NCI-H526 (cell line): ENCODE data around the gene EXOC4.
A peak's percentile ranks its signal among the peaks of the same experiment; 100 is the strongest.

Source experiments
- DNase-seq, 2 experiments: peaks; one replicate each; lab custom pipeline; 2025; lab: John Stamatoyannopoulos, UW

EXOC4 gene

DNA sequence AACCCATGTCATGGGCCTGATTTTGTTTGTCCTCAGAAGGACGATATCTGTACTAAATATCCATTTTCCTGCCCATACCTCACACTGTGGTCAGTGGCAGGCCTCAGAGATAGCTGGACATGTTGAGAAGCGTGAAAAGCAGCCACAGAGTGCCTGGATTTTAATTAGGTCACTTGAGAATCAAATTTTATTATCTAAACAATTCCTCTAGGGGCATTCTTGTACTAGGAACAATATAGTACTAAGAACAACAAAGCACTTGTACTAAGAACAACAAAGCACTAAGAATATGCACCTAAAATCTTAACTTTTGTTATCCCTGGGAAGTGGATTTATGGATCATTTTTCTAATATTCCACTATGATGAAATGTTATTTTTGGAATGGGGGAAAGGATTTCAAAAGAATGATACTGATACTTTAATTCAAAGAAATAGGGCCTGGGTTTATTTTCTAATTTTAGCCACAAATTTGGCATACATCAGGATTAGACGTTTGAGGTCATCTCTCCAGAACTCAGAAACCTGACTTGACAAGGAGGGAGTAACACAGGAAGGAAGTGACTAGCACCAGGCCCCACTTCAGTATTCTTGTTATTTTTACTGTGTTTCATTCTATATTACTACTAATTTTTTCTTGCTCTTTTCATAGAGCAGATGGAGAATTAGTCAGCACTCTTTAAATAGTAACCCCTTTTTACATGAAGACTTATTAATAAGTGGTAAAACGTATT lies 112.2 kb downstream of the EXOC4 start:
- peak in 1 of 2 experiments; percentile 4 for DNase-seq

DNA sequence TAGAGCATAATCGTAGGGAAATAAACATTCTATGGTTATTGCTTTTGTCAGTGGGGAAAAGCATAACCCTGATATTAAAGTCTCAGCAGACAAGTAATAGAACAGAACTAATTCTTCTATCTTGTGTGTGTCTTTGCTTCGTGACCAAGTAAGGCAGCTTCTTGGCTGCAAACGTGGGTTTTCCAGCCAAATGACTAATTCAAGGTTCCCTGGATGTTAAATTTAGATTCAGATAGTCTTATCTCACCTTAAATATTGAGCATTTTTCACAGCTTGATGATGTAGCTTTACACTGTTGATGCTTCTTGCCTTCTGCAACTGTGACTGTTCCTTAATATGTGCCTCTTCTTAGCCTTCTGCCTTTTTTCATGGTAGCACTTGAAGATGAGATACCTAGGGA lies 113.0 kb downstream of the EXOC4 start:
- DNase-seq, result no peak

DNA sequence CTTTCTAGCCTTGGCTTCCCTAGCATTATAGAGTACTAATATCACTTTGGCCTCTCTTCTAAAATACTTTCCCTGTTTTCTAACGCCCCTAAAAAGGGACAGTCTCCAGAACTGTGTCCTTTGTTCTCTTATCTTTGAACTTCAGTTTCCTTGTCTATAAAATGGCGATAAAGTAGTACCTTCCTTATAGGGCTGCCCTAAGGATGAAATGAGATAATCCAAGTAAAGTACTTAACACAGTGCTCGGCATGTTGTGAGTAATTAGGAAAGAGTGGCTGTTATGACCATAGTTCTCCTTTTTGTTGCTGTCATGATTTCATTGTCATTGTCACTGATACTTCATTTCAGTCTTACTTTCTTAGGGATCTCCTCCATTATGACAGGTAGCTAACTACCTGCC lies 114.7 kb downstream of the EXOC4 start:
- DNase-seq, result no peak

DNA sequence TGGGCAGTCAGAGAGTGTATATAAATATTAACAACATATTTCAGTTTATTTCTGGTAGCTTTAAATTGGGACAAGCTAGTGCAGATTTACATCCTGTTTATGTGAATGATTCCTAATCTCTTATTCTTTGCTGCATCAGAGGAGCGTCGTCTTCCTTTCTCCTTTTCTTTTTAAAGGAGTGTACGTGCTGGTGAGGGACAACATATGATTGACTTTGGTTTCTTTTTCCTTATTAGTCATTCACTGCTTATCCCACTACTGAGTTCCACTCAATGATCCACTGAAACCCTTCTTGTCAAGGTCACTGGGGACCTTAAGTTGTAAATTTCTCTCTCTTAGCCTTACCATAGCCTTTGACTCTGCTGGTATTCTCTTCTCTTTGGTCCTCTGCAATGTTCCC lies 116.3 kb downstream of the EXOC4 start:
- no peak for DNase-seq

DNA sequence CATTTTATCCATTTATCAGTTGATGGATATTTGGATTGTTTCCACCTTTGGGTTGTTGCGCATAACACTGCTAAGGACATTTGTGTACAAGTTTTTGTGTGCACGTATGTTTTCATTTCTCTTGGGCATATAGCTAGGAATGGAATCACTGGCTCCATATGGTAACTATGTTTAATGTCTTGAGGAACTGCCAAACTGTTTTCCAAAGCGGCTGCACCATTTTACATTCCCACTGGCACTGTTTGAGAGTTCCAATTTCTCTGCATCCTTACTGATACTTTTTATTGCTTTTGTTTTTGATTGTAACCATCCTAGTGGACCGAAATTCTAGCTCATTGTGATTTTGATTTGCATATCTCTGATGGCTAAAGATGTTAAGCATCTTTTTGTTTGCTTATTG lies 118.7 kb downstream of the EXOC4 start:
- DNase-seq, result no peak

DNA sequence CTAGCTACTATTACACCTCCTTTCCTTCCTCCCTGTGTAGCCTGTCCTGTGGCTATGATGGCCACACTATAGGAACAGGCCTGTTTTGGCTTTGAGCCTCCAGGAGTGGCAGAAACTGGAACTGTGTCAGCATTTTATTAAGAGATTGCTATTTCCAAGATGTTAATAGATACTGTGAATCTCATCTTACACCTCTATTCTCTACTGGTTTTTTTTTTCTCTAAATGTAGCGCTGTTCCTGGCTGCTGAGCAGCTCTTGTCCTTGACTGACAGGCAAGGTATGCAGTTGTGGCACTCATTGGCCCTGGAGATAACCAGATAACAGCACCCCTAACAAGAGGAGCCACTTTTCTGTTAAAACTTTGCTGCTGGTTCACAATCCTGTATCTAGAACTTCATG lies 119.5 kb downstream of the EXOC4 start:
- DNase-seq, result no peak

DNA sequence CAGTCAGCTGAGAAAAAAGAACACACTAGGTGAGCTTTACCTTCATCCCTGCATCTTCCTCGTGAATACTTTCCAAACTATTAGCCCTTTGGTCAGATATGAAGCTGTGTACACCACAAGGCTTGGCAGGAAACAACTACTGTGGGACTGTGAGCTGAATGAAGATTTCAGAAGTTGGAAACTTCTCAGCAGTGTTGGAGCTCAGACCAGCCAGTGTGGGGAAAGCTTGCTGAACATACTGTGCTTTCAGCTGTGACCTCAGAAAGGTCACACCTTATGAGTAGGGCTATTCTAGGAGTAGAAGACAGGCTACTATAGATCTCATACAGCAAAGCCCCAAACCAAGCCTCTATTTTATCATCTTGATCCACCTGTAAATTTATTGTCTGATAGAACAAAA lies 123.6 kb downstream of the EXOC4 start:
- no peak for DNase-seq

DNA sequence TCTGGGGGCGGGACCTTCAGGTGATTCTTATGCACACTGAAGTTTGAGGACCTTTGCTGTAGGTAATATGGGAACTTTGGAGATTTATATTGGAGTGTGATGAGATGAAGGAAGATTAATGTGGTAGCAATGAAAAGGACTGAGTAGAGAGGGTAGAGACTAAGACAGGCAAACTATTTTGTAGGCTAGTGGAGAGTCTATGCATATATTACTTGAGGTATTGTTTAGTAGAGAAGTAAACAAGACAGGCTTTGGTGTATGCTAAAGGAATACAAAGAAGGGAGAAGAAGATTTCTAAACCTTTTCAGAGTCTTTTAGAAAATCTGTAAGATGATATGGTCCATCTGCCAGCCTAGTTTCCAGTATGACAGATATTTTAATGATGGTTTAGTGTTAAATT lies 129.1 kb downstream of the EXOC4 start:
- no peak for DNase-seq

DNA sequence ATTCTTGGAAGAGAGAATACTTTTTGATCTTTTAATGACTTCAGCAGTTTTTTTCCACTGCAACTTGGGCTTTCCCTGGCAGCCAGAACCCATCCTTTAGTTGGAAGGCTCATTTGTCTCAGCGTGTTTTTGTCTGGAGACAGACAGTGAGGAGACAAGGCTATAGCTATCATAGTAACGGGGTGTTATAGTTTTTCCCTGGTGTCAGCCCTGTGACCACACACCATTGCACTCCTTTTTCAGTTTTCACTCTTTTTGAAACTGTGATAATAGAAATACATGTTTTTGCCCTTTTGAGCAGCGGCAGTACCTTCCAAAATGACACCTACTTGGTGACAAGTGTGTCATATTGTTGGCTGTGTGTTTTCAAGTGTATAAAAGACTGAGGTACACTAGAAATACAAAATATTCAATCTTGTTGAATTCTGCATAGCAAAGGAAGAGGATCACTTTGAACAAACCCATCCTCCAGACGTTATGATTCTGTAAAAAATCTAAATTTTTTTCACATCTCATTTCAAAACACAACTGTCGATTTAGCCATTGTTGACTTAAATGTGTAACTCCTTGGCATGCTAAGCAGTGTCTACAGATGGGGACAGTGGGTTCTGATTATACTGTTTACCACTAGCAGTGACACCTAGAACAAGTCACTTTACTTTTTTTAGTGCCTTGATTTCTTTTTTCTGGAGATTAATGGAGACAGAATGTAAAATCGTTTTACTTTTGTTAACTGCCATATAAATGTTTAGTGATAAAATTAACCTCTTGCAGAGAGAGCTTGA lies 130.1 kb downstream of the EXOC4 start:
- DNase-seq, result no peak

DNA sequence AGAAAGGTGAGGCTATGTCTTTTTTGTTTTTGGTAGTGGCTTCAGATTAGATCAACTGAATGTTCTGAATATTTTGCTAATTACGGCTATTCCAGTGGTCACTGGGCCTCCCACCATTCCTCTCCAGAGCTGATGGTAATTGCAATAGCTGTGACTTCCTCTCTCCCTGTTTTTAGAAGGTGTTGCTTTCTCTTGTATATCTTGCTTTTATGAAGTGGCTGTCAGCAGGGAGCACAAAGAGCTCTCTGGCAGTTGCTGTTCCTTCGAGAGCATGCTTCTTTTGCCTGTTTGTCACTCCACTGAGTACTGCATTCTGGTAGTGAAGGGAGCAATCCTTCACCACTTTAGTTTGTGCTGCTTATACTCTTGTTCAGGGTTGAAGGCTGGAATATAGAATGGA lies 133.3 kb downstream of the EXOC4 start:
- DNase-seq, result no peak

DNA sequence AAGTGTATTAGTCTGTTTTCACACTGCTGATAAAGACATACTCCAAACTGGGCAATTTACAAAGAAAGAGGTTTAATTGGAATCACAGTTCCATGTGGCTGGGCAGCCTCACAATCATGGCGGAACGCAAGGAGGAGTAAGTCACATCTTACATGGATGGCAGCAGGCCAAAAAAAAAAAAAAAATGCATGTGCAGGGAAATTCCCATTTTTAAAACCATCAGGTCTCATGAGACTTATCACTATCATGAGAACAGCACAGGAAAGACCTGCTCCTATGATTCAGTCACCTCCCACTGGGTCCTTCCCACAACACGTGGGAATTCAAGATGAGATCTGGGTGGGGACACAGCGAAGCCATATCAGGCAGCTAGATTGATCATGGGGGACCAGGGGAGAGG lies 136.8 kb downstream of the EXOC4 start:
- no peak for DNase-seq

DNA sequence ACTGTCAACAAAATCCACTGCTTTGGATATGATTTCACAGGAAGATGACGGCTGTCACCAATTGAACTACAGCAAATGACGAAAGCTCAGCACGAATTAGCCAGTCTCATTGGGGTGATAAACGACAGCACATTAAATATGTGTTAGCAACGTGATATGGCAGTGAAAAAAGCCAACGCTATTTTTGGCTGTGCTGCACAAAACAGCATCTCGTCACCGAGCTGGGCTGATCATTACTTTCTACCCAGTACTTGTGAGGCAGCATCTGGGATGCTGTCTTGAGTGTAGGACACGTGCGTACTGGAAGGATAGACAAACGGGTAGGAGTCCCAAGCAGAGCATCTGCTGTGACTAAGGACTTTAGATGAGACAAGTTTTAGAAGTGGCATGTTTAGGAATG lies 138.3 kb downstream of the EXOC4 start:
- no peak for DNase-seq

DNA sequence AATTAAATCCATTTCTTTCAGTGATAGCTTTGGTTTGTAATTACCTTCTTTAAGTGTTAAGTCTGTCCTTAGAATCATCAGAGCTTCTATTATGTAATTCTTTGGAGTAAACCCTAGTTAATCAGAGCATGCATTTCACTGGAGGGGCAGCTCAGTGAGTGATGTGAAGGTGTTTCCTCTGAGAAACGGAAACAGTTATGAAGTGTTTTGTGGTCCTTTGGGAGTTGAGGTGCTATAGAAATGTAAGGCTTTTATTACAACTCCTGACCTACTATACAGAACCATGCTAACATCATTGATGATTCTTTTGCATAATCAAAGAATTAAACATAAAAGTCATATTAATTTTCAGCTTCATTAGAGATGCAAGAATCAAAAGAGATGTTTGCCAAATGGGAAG lies 141.5 kb downstream of the EXOC4 start:
- DNase-seq, result no peak

DNA sequence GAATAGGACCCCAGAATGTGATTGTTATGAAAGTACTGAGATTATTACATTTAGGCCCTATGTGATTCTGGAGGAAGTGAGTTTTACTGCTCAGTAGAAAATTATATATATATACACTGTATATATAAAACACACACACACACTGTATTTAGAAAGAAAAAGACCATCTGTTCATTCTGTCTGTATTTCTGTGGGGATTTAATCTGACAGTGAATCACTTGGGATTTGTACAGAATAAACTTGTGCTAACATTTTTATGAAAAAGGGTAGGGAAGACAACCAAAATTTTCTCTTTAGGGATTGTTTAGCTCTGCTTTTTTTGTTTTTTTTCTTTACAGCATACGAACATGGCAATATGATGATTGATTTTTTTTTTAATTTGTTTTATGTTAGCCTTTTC lies 142.7 kb downstream of the EXOC4 start:
- no peak for DNase-seq

DNA sequence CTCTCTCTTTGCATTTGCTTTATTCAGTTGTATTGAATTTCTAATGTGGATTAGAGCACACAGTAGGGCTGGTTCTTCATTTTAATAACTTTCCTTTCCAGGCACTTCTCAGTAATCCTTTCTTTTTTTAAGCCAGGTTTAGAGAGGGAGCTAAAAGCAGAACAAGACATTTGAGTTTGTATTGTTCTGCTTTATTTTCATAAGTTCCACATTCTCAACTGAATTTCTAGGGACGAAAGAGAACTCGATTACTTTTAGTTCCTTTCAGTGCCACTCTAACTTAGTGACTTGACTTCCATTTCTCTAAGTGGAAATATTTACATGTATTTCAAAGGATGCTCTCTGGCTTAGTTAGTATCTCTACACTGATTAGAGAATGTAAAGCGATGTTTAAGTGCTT lies 145.6 kb downstream of the EXOC4 start:
- DNase-seq, result no peak

DNA sequence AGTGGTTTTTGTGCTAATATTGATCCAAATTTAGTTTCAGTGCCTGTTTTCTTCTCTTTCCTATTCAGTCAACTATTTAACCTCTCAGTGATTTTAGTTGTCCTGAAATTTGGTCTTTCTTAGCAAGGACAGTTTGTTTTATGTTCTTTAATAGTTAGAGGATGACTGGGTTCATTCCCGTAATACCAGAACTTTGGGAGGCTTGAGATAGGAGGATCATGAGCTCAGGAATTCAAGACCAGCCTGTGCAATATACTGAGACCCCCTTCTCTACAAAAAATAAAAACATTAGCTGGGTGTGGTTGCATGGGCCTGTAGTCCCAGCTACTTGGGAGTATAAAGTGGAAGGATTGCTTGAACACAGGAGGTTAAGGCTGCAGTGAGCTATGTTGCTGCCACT lies 148.3 kb downstream of the EXOC4 start:
- DNase-seq, result no peak

DNA sequence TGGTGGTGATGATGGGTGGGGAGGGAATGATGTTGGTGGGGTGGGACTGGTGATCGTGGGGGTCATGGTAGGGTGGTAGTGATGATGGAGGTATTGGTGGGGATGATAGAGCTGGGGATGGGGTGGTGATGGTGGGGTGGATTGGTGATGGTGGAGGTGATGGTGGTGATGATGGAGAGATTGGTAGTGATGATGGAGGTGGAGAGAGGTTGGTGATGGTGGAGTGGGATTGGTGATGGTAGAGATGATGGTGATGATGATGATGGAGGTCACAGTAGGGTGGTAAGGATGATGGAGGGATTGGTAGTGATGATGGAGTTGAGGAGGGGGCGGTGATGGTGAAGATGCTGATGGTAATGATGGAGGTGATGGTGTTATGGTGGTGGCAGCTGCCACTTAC lies 155.3 kb downstream of the EXOC4 start:
- DNase-seq, result no peak

DNA sequence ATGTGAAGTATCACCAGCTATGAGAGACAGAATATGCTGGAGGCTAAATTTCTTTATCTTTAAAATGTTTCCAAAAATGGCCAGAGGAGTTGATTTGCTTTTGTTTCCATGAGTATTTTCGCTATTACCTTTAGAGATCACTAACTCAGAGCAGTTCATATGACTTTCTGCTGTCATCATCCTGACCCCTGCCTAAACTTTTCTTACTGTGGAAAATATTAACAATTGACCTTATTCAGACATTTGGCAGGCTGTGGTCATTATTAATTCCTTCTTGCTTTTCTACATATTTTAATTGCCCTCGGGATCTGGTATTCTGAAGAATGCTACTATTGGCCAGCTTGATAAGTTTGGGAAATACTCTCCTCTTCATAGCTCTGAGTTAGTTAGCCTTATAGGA lies 156.5 kb downstream of the EXOC4 start:
- DNase-seq, result no peak

DNA sequence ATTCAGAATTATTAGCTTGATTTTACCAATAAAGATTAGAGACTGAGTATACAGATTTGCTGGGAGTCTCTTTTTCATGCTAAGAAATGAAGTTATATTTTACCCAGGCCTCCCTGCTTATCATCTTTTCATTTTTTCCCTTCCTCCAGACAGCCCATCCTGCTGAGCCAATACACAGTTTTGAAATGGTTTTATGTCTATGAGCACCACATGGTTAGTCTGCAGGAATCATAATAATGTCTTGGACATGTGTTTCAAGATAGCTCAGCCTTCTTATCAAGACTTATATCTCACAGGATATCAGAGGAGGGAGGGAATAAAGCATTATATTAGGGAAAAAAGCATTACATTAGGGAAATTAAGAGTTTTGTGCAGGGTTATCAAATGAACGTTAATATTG lies 157.1 kb downstream of the EXOC4 start:
- no peak for DNase-seq

DNA sequence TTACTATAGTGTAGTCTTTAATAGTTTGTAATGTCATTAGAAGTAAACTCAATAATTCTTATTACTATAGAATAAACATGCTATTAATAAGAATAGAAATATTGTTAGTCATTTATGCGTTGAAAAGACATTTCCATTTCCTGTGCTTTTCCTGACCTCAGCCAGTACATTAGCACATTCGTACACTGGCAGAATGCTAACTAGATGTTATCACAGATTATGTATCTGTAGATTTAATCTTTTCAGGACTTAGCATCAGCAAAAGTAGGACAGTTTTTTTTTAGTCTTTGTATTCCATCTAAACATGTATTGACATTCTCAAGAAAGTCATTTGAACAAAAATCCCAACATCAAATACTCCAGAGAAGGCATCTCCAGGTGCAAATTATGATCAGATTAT lies 158.5 kb downstream of the EXOC4 start:
- DNase-seq, result no peak

DNA sequence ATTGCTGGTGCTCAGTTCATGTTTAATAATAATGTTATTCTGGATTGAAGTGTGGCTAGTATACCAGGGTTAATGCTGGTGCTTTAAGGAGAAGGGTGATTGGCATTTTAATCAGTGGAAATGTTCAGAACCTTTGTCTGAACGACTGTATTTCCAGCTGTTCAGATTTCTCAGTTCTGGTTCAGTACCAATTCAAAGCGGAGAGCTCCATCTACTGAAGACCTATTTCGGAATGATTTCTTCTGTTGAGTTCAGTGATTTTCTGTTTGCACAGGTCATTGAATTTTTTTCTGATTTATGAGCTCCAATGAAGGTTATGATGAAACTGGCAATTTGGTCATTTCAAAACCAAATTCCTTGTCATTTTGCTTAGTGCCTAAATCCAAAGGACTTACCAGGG lies 160.1 kb downstream of the EXOC4 start:
- no peak for DNase-seq

DNA sequence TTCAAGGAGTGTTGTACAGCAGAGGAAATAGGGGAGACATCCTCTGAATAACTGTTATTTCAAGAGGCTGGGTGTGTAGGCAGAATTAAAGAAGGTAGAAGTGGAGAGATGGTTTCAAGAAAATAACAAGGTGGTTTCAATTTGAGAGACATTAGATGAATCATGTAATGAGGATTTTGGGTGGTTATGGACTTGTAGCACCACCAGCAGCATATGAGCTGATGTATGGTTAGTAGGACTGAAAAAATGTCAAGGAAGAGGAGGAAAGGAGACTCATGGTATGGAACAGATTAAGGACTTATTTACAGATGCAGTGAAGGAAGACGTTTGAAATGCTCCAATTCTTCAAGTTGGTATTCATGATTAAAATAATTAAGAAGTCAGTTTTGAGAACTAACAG lies 166.2 kb downstream of the EXOC4 start:
- DNase-seq, result no peak

DNA sequence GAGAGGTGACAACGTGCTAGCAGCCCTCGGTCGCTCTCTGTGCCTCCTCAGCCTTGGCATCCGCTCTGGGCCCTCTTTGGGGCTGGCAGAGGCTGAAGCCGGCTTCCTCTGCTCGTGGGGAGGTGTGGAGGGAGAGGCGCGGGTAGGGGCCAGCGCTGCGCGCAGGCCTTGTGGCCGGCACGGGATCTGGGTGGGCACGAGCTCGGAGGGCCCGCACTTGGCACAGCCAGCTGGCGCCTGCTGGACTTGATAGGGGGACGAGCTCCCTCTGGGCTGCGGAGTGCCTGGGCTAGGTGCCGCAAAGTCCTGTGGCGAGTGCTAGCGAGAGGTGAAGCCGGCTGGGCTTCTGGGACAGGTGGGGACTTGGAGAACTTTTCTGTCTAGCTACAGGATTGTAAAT lies 170.7 kb downstream of the EXOC4 start:
- DNase-seq, result no peak

DNA sequence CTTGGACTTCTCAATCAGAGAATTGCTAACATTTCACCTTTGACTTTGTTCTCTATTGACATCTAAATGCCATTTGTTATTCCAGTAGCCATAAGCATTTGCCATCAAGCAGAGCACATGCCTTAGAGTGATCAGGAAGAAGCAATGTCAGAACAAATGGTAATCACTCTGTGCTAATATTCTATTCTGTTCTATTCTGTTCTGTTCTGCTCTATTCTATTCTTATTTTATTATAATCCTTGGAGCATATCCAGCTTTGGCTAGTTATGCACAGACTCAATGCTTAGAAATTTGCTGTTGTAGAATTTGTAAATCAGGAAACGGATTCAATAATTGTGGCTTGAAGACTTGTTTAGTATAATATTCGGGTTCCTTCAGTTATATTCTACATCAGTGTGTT lies 175.4 kb downstream of the EXOC4 start:
- no peak for DNase-seq
